ENCODE data around the gene NAAA.
"Not testable (repeated sequence)": the region's sequence is repeated elsewhere in the genome, so short reads cannot be mapped to it uniquely, and the experiment has no call there.

The NAAA gene

DNA sequence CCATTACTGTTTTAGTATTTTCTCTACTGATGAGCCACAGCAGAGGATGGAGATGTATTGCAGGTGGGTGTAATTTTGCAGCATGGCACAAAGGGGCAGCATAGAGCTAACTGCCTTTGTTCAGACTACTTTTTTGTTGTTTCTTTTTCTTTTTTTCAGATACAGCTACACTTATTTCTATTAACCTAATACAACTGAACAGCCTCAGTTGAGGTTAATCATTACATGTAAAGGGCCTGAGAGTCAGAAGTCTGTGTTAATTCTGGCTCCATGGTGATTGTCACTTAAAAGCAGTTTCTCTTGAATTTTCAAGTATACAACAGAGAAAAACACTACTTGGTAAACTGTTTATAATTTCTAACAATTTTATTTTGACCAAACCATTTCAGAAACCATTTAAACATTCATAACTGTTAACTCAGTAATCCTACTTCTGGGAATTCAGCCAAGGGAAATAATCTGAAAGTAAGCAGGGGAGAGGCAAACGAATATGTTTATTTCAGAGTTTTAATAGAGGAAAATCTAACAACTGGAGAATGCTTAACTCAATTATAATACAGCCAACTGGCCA, 24.6 kb downstream of the NAAA start:
- no peak for DNase-seq

DNA sequence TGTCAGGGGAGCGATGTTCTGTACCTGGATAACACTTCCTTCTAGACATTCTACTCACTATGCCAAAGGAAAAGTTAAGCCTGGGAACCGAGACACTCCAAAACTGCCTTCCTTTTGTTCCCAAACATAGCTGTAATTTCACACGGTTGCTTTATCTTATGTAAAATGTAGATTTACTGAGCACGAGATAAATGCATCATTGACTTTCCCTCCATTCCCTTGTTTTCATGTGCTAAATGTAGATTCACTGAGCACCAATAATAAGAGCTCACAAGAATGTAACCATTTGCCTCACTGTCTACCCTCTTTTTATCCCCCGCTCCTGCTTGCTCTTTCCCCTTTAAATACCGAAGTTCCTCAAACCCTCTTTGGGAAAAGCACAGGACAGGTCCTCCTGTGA, 27.8 kb downstream of the NAAA start:
- DNase-seq, result no peak

DNA sequence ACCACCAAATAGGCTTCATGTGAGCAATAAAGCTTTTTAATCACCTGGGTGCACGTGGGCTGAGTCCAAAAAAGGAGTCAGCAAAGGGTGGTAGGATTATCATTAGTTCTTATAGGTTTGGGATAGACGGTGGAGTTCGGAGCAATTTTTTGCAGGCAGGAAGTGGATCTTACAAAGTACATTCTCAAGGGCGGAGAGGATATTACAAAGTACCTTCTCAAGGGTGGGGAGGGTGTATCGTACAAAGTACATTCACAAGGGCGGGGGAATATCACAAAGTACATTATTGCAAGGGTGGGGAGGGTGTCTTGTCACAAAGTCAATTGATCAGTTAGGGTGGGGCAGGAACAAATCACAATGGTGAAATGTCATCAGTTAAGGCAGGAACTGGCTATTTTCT, 30.0 kb downstream of the NAAA start:
- not testable (repeated sequence) for DNase-seq

DNA sequence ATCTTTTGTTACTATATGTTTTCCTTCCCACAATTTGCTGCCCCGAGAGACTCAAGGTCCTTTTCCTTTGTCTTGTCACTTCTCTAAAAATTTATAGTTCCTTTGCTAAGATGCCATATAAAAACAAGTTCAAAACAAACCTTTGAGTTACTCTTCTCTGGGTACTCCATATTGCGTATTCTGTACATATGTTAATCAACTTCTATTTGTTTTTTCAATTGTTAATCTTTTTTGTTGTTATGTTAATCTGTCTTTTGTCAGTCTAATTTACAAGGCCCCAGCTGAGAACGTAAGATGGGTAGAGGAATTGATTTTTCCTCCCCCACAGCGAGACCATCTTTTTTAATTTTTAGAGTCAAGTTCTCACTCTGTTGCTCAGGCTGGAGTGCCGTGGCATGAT, 31.4 kb downstream of the NAAA start:
- no peak for DNase-seq

DNA sequence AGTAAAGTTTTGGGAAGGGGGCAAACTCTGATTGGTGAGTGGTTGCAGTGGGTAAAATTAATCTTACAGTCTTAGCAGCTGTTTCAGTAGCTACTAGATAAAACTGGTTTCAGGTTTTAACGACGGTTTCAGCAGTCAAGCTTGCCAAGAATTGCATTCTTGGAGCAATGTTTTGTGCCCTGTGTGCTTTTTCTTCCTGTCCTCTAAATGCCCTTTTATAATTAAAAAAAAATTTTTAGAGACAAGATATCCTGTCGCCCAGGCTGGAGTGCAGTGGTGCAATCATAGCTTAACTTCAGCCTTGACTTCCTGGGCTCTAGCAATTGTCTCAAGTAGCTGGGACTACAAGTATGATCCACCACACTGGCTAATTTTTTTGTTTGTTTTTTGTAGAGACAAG, 32.3 kb downstream of the NAAA start:
- DNase-seq, result no peak

DNA sequence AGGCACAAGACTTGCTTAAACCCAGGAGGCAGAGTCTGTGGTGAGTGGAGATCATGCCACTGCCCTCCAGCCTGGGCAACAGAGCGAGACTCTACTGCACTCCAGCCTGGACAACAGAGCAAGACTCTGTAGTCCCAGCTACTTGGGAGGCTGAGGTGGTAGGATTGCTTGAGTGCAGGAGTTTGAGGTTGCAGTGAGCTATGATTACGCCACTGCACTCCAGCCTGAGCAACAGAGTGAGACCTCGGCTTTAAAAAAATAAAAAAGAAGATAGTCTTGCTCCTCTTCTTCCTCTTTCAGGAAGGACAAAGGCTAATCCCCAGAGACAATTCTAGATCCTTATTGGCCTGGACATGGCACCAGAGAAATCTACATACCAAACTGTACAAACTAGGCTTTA, 32.8 kb downstream of the NAAA start:
- DNase-seq, result no peak

DNA sequence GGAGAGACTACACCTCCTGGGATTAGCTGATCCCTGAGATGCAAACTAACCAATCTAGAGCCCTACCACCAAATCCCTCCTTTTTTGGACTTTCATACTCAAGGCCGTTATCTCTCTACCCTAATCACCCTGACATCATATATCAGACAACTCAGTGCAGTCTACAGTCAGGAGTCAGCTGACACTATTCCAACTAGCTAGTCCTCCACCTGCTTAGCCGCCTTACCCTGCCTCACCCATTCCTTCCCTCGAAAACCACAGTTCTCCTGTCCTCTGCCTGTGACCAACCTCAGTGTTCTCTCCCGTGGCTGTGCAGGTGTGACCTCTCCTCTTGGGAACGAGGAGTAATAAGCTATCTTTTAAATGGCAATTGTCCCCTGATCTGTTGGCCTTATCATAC, 36.7 kb downstream of the NAAA start:
- DNase-seq, result no peak

DNA sequence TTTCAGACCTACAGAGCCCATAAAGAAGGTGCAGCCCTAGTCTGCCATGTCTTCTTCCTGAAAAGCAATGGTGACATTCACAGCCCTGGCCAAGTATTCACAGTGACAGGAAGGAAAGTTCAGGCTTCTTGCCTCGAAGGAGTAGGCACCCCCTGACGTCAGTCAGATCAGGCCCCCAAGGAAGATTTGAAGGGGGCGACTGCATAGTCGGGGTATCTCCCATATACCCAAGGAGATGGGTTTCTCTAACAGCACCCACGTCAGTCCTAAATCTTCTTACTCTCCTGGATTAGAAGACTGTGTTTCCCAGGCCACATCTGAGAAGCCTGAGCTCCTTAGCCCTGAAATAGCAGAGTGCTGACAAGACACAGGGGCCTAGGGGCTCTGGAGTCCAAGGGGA, 38.5 kb downstream of the NAAA start, which contains the start of gene PPEF2:
Gene PPEF2 (minus strand): TSS at position 101 of the 400 bp plus-strand sequence. CDS start 6,127 bp downstream, outside the sequence.
- no peak for DNase-seq

DNA sequence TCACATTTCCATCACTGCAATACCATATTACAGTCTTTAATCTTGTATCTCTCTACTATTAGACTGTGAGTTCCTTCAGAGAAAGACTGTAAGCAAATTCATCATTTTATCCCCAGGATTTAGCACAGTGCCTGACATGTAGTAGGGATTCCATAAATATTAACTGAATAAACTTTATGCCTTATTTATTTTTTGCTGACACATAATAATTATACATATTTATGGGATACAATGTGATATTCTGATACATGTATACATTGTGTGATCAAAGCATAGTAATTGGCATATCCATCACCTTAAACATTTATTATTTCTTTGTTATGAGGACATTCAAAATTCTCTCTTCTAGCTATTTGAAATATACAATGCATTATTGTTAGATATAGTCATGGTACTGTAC, 42.3 kb downstream of the NAAA start:
- DNase-seq, result no peak

DNA sequence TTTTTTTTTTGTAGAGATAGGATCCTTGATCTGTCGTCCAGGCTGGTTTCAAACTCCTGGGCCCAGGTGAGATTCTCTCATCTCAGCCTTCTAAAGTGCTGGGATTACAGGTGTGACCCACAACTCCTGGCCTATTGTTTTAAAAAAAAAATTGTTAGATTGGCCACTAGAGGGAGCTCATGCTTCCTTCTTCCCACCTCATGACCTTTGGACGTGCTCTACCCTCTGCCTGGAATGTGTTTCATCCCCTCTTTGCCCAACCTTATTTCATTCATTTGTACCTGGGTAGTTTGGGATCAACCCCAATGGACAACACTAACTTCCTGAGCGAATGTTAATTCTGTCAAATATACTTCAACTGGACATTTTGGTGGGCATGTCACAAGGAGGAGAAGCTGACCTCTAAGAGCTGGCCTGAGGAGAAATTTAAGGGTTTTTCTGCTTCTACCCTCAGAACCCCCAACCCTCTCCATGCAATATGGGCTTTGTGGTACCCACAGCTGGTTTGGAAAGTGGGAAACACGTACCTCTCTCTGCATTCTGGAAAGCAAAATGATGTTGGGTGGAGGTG, 45.0 kb downstream of the NAAA start:
- DNase-seq, result no peak

DNA sequence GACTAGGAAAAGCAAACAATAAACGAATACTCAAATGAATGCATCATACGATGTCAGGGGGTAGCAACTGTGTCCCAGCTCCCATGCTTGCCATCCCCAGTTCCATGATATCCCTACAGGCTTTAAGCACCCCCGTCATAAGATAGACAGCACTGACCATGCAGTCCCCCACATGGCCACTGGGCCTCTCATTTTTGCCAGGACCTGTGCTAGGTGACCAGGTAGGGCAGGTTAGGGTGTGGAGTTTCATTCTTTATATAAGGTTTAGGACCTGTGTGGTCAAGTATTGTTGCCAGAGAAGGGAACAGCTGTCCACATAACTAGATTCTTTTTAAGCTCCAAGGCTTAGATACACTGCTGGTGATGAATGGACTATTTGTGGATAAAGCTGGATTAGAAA, 48.3 kb downstream of the NAAA start:
- DNase-seq, result no peak

DNA sequence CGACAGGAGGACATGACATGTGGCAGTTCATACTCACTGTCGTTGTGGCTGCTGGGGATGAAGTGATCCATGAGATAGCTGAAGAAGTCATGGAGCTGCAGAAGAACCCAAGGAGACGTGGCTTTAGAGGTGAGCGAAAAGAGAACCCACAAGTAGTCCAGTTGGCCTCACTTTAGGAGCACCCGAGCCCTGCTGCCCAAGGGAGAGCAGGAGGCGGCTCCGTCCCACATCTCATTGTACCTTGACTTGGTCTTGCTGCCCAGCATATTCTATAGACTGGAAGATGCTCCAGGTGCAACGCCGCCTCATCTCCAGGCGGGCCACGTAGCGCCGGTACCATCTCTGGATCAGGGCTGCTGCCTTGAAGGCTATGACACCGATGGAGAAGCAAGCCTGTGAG, 49.2 kb downstream of the NAAA start:
- DNase-seq, result no peak

DNA sequence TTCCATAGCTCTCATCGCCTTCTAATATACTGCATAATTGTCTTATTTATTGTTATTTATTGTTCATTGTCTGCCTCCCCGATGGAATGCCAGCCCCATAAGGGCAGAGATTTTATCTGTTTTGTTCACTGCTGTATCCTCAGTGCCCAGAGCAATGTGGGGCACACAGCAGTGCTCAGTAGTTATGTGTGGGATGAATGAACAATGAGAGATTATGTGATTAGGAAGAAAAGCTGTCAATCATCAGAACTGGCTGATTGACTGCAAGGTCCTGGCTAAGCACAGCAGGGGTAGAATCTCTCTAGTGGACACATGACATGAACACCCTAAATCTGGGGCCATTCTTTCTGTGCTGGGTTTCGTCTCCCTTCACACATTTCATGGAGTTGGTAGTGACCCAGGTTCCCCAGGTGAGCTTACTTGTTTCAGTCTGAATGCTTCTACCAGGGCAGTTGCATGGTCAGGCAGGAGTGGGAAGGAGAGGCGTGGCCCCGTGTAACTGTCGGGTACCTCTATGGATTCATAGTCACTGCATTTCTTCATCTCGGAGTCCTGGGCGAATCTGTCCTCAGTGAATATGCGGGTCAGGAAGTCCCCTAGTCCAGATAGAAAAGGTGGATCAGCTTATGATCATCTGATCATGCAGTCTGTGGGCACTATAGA, 51.1 kb downstream of the NAAA start:
- DNase-seq, result no peak

DNA sequence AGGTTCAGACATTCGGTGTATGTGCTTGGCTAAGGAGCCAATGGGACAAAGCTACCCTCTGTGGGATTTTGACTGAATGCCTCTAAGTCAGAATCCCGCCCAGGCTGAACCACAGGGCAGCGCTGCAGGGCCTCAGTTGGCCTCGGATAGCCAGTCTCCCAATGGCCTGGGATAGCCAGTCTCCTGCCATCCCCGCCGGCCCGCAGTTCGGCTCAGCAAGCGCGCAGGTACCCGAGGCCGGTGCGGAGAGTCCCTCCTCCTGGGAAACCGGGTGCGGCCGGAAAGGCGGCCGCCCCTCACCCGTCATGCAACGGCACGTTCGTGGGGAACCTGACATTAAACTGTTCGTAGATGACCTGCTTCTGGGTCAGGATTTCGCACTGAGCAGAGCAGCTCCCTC, 54.7 kb downstream of the NAAA start:
- no peak for DNase-seq

DNA sequence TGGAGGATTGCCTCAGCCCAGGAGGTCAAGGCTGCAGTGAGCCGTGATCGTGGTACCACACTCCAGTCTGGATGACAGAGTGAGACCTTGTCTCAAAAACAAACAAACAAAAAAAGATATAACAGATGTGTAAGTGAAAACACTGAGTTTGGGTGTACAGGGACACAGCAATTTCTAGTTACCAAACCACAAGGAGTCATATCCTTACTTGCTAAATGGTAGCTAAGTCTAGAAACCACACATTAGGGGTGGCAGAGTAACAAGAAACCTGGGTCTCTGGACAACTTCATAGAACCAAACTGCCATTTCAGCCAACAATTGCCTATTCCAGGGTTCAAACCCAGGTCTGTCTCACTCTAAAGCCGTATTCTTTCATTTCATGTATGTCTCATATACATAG, 59.3 kb downstream of the NAAA start:
- DNase-seq, result no peak

DNA sequence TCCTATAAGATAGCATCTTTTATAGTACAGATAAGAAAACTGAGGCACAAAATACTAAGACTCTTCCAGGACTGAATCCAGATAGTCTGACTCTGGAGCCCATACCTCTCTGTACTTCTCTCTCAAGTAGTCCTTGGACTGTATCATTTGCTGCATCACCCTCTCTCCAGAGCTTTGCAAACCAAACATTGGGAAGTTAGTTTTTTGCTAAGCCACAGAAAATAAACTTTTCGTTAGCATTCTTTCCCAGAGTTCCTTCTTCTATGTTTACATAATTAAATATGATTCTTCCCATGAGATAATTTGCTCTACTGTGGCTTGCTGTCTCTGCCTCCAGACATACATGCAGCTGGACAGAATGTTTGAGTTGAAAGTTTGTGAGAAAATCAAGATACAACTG, 60.5 kb downstream of the NAAA start:
- no peak for DNase-seq

DNA sequence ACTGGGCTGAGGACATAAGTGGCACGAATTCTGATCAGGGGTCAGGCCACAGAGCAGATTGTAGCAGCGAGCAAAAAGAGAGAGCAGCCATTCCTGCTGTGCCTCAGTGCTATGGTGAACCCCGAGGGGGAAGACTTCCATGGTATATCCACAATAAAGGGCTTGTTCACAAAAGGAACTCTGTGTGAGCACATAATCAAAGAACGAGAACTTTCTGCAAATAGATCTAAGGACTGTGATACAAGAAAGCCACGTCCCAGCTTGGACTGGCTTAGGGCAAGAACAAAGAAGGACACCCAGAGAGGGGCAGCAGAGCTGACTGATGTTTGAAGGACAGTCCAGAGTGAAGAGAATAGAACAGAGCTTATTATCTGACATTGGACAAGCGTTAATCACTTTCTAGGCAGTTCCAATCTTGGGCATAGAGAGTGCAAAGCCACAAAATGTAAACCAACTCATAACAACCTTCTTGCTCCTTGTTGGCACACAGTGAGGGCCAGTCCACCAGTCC, 62.5 kb downstream of the NAAA start:
- no peak for DNase-seq

DNA sequence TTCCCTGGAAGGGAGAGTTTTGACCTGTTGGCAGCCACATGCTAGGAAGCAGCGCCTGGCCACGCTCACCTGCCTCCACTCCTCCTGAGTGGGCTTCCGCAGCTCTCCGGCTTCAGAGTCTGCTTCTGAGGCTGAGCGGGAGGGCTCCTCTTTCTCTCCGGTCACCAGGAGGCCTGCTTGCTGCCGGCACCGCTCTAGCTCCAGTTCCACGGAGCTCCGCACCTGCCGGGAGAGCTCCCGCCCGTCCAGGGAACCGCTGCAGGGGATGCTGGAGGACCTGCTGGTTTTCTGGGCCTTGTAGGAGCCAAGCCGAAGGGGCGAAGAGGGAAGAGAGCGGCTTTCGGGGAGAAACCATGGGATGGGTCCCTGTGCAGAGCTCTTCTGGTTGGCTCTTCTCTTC, 64.6 kb downstream of the NAAA start:
- no peak for DNase-seq

DNA sequence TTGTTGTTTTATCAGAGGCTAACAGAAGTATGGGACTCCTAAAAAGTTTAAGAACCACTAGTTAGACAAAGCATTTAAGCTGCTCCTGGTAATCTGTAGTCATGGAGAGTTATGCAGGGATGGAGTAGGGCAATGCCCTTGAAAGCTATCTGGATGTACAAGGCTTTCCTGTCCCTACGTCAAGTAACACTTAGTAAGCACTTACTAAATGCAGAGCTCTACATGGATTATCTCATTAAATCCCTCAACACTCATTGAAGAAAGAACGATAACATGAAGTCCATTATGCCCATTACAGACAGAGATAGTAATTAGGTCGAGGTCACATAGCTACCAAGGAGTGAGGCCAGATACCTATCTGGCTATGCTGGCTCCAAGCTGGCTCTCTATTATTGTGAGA, 71.7 kb downstream of the NAAA start:
- no peak for DNase-seq

DNA sequence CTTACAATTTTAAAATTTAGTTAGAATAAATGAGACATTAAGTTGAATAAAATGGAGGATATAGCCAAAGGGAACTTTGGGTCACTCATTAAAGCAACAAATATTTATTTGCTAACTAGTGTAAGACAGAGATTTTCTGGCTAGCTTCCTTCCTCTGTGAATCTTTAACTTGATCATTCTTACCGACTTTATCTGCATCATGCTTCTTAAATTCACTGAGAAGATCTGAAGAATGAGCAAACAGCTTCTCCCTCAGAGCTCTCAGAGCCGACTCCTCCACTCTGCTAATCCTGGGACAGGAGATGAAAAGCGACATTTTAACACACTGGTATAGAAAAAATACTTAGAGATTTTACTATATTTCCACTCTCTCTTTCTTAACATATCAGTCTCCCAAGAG, 73.7 kb downstream of the NAAA start:
- DNase-seq, result no peak
